K562 (cell line): ENCODE results near the gene TRIM65. TPM values are rescaled to one million over a fixed set of nuclear protein-coding genes. Genes with fewer than 3 reads are reported as not detected.

Experiments used
- CGGBP1 ChIP-seq: fragments of 250-450 bp; sonication (Bioruptor Pico); IDR thresholded peaks from 2 replicates; pipeline ENCODE4 v1.9.0; 2021; ENCODE audit warnings: mild to moderate bottlenecking
- MCM3 ChIP-seq: fragments of 450-650 bp; IDR thresholded peaks from 2 replicates; pipeline ENCODE4 v1.6.1; 2016
- MYNN ChIP-seq, 2 experiments: sonication (generic); formaldehyde crosslinking in 1 of 2; IDR thresholded peaks; 2 replicates each; pipeline versions ENCODE4 v1.5.0 to v1.6.1; 2016 to 2020; ENCODE audit warnings: antibody characterized with exemption in 1 of 2, missing genetic modification reagents in 1 of 2
- RBBP5 ChIP-seq: fragments of 200-600 bp; sonication (generic); IDR thresholded peaks from 2 replicates; pipeline ENCODE4 v1.6.1; 2012; ENCODE audit warnings: borderline replicate concordance, mild to moderate bottlenecking, low read length, control low read depth, inconsistent platforms; ENCODE audit not compliant: insufficient read depth, poor library complexity, severe bottlenecking
- RBM14 ChIP-seq: fragments of 200-400 bp; formaldehyde crosslinking; IDR thresholded peaks from 2 replicates; pipeline ENCODE4 v1.6.1; 2018; ENCODE audit warnings: low read depth, mild to moderate bottlenecking, low read length, moderate library complexity, borderline replicate concordance; ENCODE audit not compliant: insufficient read depth
- RREB1 ChIP-seq: fragments of 250-450 bp; sonication (Bioruptor Pico); IDR thresholded peaks from 2 replicates; pipeline ENCODE4 v1.4.0; 2020
- polyA plus RNA-seq, 8 experiments: library from polyadenylated mRNA; depleted of rRNA in 4 of 8; stranded (reverse) in 5 of 8; unstranded in 3 of 8; fragments of >200 nt; fragmentation: Nextera tagmentation in 2 of 8; fragmentation: Illumina TruSeq in 1 of 8; extraction: Ambion mirVana in 2 of 8; extraction: Trizol in 1 of 8; gene quantifications; 2 replicates each; pipeline versions ENCODE4 v1.2.1 to v1.2.3, GENCODE V29; 2011 to 2014; ENCODE audit warnings: inconsistent platforms in 1 of 8, missing spikeins in 1 of 8
- total RNA-seq, 7 experiments: library from RNA; depleted of rRNA in 6 of 7; stranded (reverse); fragments of >200 nt in 6 of 7; fragmentation: Illumina TruSeq in 2 of 7; extraction: Trizol in 2 of 7; gene quantifications; 2 replicates each; pipeline versions ENCODE4 v1.2.1 to v1.2.3, GENCODE V29; 2011 to 2021; ENCODE audit warnings: low replicate concordance in 1 of 7

TRIM65 gene
- total and polyA plus RNA-seq, 9 of the 15 experiments (the other 6 are each of a cell fraction or from before 2014, with no cell fraction given), result 2.8 to 45.7 (median 22.9) TPM

- no peak for TF ChIP-seq RREB1
- TF ChIP-seq MCM3, result no peak
- TF ChIP-seq MYNN (IDR thresholded peaks at IDR 0.05), result no peak
- no peak for TF ChIP-seq MYNN (CRISPR knock-in tag; IDR thresholded peaks at IDR 0.05)
- TF ChIP-seq RBM14, result no peak
- peak; percentile 77 for TF ChIP-seq RBBP5
- 0 out of 2 replicates have a peak, but pooled peaks have one; percentile 30 for TF ChIP-seq CGGBP1 (CRISPR knock-in tag)
These were observed at the start of gene TRIM65 (continued) for GRCh38 chr17:75896415-75897159.
